Vagina (tissue), 2 donors: Measurements from ENCODE around the gene FCER2. TPM values are rescaled to one million over a fixed set of nuclear protein-coding genes. Genes with fewer than 3 reads are reported as not detected.

ENCODE experiments used
- DNase-seq, 2 donors: peaks; one replicate each; pipeline ENCODE4 v3.0.0-alpha.2; 2017; ENCODE audit errors: extremely low spot score in 2 of 2
- H3K27ac ChIP-seq: fragments of 200-600 bp; sonication (generic); one replicate; pipeline ENCODE4 v1.5.1; 2019
- H3K27me3 ChIP-seq: fragments of 200-600 bp; sonication (generic); one replicate; pipeline ENCODE4 v1.5.1; 2019
- H3K36me3 ChIP-seq, 2 donors: fragments of 200-600 bp; sonication (generic); one replicate each; pipeline ENCODE4 v1.5.1; 2017 to 2019
- H3K4me1 ChIP-seq: fragments of 200-600 bp; sonication (generic); one replicate; pipeline ENCODE4 v1.5.1; 2019
- H3K4me3 ChIP-seq, 2 donors: fragments of 200-600 bp; sonication (generic); 1 replicate in 1 of 2; 2 replicates in 1 of 2; pipeline ENCODE4 v1.5.1; 2016 to 2019
- H3K9me3 ChIP-seq: fragments of 200-600 bp; sonication (generic); one replicate; pipeline ENCODE4 v1.5.1; 2019
- CTCF ChIP-seq, 3 experiments: fragments of 450-650 bp in 2 of 3; fragments of 200-600 bp in 1 of 3; sonication (generic) in 1 of 3; IDR thresholded peaks; one replicate each; pipeline ENCODE4 v1.5.1; 2017 to 2019; ENCODE audit warnings: antibody characterized with exemption in 3 of 3, mild to moderate bottlenecking in 2 of 3, moderate library complexity in 2 of 3
- POLR2A ChIP-seq, 2 donors: fragments of 450-650 bp; IDR thresholded peaks; one replicate each; pipeline ENCODE4 v1.6.1; 2017; ENCODE audit warnings: antibody characterized with exemption in 2 of 2, mild to moderate bottlenecking in 2 of 2, moderate library complexity in 2 of 2
- POLR2AphosphoS5 ChIP-seq, 2 donors: sonication (generic); formaldehyde crosslinking; IDR thresholded peaks; one replicate each; pipeline ENCODE4 v1.9.0; 2017; ENCODE audit warnings: antibody characterized with exemption in 2 of 2, mild to moderate bottlenecking in 2 of 2, low read depth in 1 of 2; ENCODE audit not compliant: insufficient read depth in 1 of 2
- intact Hi-C: fragments of 100-400 bp; cut with DNase I; formaldehyde crosslinking; loops from one replicate; pipeline ENCODE4 v1.15.1; 2023
- total RNA-seq: library from RNA; depleted of rRNA; stranded (reverse); fragments of >200 nt; gene quantifications from one replicate; pipeline ENCODE4 v1.2.3, GENCODE V29; 2016

FCER2 gene
- total RNA-seq, 1 donor from 2014 or later = not detected

- no peak within 1 kb of the TSS for H3K4me3 ChIP-seq
Measured at GRCh38 chr19:7668842-7669241, 33.1 kb downstream of the FCER2 start, which contains the start of gene RETN. Gene RETN (plus strand): TSS chr19:7669049. CDS start chr19:7669327, 278 bp downstream.

GRCh38 chr19:7665076-7665475, 36.9 kb downstream of the FCER2 start:
- TF ChIP-seq CTCF (IDR thresholded peaks at IDR 0.05) (no peak), POLR2A (IDR thresholded peaks at IDR 0.05) (no peak), POLR2AphosphoS5 (IDR thresholded peaks at IDR 0.05; ENCODE audit: insufficient read depth in 1 of 2, low read depth in 1 of 2) (no peak)
- intact Hi-C loops = no loop called here
- Histone ChIP-seq H3K4me3 (no peak overlapping the region), H3K27me3 (no peaks in the 10 kb centered on the region), H3K36me3 (no peaks in the 10 kb centered on the region), H3K27ac (no peak overlapping the region), H3K9me3 (no peaks in the 10 kb centered on the region), H3K4me1 (no peaks in the 10 kb centered on the region)
- DNase-seq = no peak

More at GRCh38 chr19:7668842-7669241, 33.1 kb downstream of the FCER2 start, which contains the start of gene RETN:
- Histone ChIP-seq H3K27me3 (no peaks in the 10 kb centered on the region), H3K36me3 (no peaks in the 10 kb centered on the region), H3K9me3 (no peaks in the 10 kb centered on the region), H3K4me1 (no peaks in the 10 kb centered on the region), H3K27ac (no peak within 1 kb of the TSS)
- TF ChIP-seq CTCF (IDR thresholded peaks at IDR 0.05) (no peak), POLR2A (IDR thresholded peaks at IDR 0.05) (no peak), POLR2AphosphoS5 (IDR thresholded peaks at IDR 0.05; ENCODE audit: insufficient read depth in 1 of 2, low read depth in 1 of 2) (no peak)
- DNase-seq = no peak
- intact Hi-C loops = no loop called here

GRCh38 chr19:7663706-7664105, 38.2 kb downstream of the FCER2 start:
- Histone ChIP-seq H3K4me1 (no peaks in the 10 kb centered on the region), H3K27me3 (no peaks in the 10 kb centered on the region), H3K4me3 (no peak overlapping the region), H3K9me3 (no peaks in the 10 kb centered on the region), H3K27ac (no peak overlapping the region), H3K36me3 (no peaks in the 10 kb centered on the region)
- DNase-seq = no peak
- intact Hi-C loops = no loop called here
- TF ChIP-seq CTCF (IDR thresholded peaks at IDR 0.05) = no peak
- no peak for TF ChIP-seq POLR2AphosphoS5 (IDR thresholded peaks at IDR 0.05; ENCODE audit: insufficient read depth in 1 of 2, low read depth in 1 of 2)
- TF ChIP-seq POLR2A (IDR thresholded peaks at IDR 0.05) = no peak

GRCh38 chr19:7662657-7663056, 39.3 kb downstream of the FCER2 start:
- DNase-seq = no peak
- no peaks in the 10 kb centered on the region for H3K36me3 ChIP-seq
- TF ChIP-seq POLR2AphosphoS5 (IDR thresholded peaks at IDR 0.05; ENCODE audit: insufficient read depth in 1 of 2, low read depth in 1 of 2) (no peak), CTCF (IDR thresholded peaks at IDR 0.05) (no peak), POLR2A (IDR thresholded peaks at IDR 0.05) (no peak)
- intact Hi-C loops = no loop called here
- H3K9me3 ChIP-seq = no peaks in the 10 kb centered on the region
- no peak overlapping the region for H3K4me3 ChIP-seq
- no peaks in the 10 kb centered on the region for H3K4me1 ChIP-seq
- no peak overlapping the region for H3K27ac ChIP-seq
- H3K27me3 ChIP-seq = no peaks in the 10 kb centered on the region

GRCh38 chr19:7661744-7662538, 40.0 kb downstream of the FCER2 start:
- H3K36me3 ChIP-seq = no peaks in the 10 kb centered on the region
- H3K9me3 ChIP-seq = no peaks in the 10 kb centered on the region
- intact Hi-C loops = no loop called here
- H3K4me3 ChIP-seq = no peak overlapping the region
- H3K27ac ChIP-seq = no peak overlapping the region
- no peak for DNase-seq
- H3K4me1 ChIP-seq = no peaks in the 10 kb centered on the region
- TF ChIP-seq POLR2AphosphoS5 (IDR thresholded peaks at IDR 0.05; ENCODE audit: insufficient read depth in 1 of 2, low read depth in 1 of 2) = no peak
- no peak for TF ChIP-seq CTCF (IDR thresholded peaks at IDR 0.05)
- no peak for TF ChIP-seq POLR2A (IDR thresholded peaks at IDR 0.05)
- H3K27me3 ChIP-seq = no peaks in the 10 kb centered on the region
